ENCODE results near the gene FRMD5. TPM values are rescaled to one million over a fixed set of nuclear protein-coding genes. Genes with fewer than 3 reads are reported as not detected.
A peak's percentile ranks its signal among the peaks of the same experiment; 100 is the strongest.
"Not testable (repeated sequence)": the region's sequence is repeated elsewhere in the genome, so short reads cannot be mapped to it uniquely, and the experiment has no call there.

FRMD5 gene
- total RNA-seq, 6 experiments from 2014 or later = not detected

DNA sequence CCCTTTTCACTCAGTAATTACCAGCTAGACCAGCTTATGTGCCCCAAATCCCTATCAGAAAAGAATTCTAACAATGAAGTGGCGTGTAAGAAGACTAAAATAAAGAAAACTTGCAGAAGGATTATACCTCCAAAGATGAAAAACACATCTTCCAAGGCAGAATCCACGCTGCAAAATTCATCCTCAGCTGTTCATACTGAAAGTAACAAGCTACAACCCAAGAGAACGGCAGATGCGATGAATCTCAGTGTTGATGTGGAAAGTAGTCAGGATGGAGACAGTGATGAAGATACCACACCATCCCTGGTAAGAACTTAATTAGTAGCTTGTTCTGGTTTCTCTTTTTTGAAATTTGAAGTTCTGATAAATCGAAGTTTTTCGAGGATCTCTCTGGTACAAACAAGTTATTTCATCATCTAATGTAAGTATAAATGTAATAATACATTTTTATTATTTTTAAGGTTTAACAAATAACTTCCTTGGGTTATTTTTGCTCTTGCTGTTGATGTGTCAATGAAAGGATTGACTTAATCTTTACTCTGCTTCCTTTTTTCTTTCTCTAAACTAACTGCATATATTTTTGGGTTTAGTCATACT is 366.9 kb downstream of the FRMD5 start:
- Histone ChIP-seq H3K27ac (no peak overlapping the region), H3K27me3 (no peaks in the 10 kb centered on the region), H3K36me3 (no peaks in the 10 kb centered on the region), H3K4me3 (no peak overlapping the region), H3K4me1 (peaks cover 0 to 17% (median 4%) of the 10 kb centered on the region in 4 donors), H3K9me3 (no peaks in the 10 kb centered on the region)
- intact Hi-C loops (cut with DNase I) = no loop called here
- no peak for ATAC-seq
- no peak for DNase-seq
- TF ChIP-seq, protein P1, sequence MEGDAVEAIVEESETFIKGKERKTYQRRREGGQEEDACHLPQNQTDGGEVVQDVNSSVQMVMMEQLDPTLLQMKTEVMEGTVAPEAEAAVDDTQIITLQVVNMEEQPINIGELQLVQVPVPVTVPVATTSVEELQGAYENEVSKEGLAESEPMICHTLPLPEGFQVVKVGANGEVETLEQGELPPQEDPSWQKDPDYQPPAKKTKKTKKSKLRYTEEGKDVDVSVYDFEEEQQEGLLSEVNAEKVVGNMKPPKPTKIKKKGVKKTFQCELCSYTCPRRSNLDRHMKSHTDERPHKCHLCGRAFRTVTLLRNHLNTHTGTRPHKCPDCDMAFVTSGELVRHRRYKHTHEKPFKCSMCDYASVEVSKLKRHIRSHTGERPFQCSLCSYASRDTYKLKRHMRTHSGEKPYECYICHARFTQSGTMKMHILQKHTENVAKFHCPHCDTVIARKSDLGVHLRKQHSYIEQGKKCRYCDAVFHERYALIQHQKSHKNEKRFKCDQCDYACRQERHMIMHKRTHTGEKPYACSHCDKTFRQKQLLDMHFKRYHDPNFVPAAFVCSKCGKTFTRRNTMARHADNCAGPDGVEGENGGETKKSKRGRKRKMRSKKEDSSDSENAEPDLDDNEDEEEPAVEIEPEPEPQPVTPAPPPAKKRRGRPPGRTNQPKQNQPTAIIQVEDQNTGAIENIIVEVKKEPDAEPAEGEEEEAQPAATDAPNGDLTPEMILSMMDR (IDR thresholded peaks at IDR 0.05) = no peak
- TF ChIP-seq POLR2A (IDR thresholded peaks at IDR 0.05) = no peak
- 63% methylated on average over 6 of the region's 6 CpGs for WGBS (ENCODE audit: insufficient coverage, low coverage, low lambda C conversion rate, missing lambda C conversion rate)

DNA sequence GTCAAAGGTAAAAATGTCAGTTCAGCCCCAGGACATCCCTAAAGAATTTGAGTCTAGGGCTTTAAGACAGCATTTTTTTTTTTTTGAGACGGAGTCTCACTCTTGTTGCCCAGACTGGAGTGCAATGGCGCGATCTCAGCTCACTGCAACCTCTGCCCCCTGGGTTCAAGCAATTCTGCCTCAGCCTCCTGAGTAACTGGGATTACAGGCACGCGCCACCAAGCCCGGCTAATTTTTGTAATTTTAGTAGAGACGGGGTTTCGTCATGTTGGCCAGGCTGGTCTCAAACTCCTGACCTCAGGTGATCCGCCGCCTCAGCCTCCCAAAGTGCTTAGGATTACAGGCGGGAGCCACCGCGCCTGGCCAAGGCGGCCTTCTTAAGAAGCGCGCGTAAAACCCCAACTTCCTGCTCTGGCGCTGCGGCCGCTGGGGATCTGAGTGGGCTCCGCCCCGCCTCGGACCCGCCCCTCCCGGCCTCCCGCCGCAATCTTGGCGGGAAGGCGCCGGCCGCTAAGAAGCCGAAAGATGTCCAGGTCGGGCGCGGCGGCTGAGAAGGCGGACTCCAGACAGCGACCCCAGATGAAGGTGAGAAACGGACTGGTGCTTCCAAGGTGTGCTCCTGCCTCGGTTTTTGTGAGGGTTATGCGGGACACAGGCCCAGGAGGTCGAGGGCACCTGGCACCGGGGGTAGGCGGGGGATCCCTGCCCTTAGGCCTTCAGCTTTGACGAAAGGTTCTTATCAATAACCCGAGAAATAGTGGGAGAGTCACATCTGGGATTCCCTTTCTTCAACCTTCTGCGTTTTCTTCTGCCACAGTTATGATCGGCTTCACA is 368.3 kb downstream of the FRMD5 start, which contains the start of gene WDR76:
WDR76 (plus strand) TSS at position 495 of the 834 bp plus-strand sequence; CDS start at position 526, 31 bp downstream.
- Histone ChIP-seq H3K27me3 (no peaks in the 10 kb centered on the region), H3K27ac (no peak within 1 kb of the TSS), H3K9me3 (no peaks in the 10 kb centered on the region), H3K36me3 (no peaks in the 10 kb centered on the region), H3K4me1 (peaks cover 0 to 17% (median 5%) of the 10 kb centered on the region in 4 donors), H3K4me3 (peak within 1 kb of the TSS; percentile 37 to 57 (median 46))
- WGBS (ENCODE audit: insufficient coverage, low coverage, low lambda C conversion rate, missing lambda C conversion rate) = 15% methylated on average over 13 of the region's 48 CpGs
- intact Hi-C loops (cut with DNase I) = no loop called here
- peak; percentile 12 for TF ChIP-seq POLR2A (IDR thresholded peaks at IDR 0.05)
- TF ChIP-seq, protein P1 (IDR thresholded peaks at IDR 0.05) = no peak
- ATAC-seq = peak; percentile 78 to 84 (median 84)
- DNase-seq = peak; percentile 77 to 86 (median 83)

DNA sequence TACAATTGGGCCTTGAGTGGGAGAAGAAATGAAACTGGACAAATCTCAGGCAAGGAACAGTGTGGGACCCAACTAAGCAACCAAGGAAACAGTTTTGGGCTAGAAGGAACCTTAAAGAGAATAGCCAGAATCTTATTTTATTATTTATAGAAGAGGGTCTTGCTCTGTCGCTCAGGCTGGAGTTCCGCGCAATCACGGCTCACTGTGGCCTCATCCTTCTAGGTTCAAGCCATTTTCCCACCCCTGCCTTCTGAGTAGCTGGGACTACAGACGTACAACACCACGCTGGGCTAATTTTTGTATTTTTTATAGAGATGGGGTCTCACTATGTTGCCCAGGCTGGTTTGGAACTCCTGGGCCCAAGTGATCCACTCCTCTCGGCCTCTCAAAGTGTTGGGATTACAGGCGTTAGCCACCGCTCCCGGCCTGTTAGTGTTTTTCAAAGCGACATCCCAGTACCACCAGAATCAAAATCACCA is 369.0 kb downstream of the FRMD5 start:
- Histone ChIP-seq H3K9me3 (no peaks in the 10 kb centered on the region), H3K36me3 (no peaks in the 10 kb centered on the region), H3K4me1 (peaks cover 0 to 20% (median 5%) of the 10 kb centered on the region in 4 donors), H3K4me3 (peak overlapping the region in 2 of 3 donors; percentile 46 to 57), H3K27me3 (no peaks in the 10 kb centered on the region), H3K27ac (no peak overlapping the region)
- DNase-seq (no peak), ATAC-seq (no peak)
- TF ChIP-seq, protein P1 (IDR thresholded peaks at IDR 0.05) = no peak
- TF ChIP-seq POLR2A (IDR thresholded peaks at IDR 0.05) = no peak
- WGBS (ENCODE audit: insufficient coverage, low coverage, low lambda C conversion rate, missing lambda C conversion rate) = 91% methylated on average over 11 of the region's 11 CpGs
- intact Hi-C loops (cut with DNase I) = no loop called here

DNA sequence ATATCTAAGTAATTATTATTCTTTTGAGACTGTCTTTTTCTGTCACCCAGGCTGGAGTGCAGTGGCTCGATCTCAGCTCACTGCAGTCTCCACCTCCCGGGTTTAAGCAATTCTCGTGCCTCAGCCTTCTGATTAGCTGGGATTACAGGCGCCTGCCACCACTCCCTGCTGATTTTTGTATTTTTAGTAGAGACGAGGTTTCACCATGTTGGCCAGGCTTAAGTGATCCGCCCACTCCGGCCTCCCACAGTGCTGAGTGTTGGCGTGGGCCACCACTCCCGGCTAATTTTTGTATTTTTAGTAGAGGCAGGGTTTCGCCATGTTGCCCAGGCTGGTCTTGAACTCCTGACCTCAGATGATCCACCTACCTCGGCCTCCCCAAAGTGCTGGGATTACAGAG is 369.8 kb downstream of the FRMD5 start:
- H3K4me1 ChIP-seq = peaks cover 0 to 20% (median 5%) of the 10 kb centered on the region in 4 donors
- ATAC-seq; H3K9me3 ChIP-seq; H3K36me3 ChIP-seq; H3K27ac ChIP-seq; H3K27me3 ChIP-seq; intact Hi-C loops (cut with DNase I); DNase-seq; H3K4me3 ChIP-seq: not testable (repeated sequence)
- WGBS (ENCODE audit: insufficient coverage, low coverage, low lambda C conversion rate, missing lambda C conversion rate) = 92% methylated on average over 10 of the region's 11 CpGs
